ENCODE measurements around the gene DACH1.
"Not testable (repeated sequence)": the region's sequence is repeated elsewhere in the genome, so short reads cannot be mapped to it uniquely, and the experiment has no call there.

The DACH1 gene

DNA sequence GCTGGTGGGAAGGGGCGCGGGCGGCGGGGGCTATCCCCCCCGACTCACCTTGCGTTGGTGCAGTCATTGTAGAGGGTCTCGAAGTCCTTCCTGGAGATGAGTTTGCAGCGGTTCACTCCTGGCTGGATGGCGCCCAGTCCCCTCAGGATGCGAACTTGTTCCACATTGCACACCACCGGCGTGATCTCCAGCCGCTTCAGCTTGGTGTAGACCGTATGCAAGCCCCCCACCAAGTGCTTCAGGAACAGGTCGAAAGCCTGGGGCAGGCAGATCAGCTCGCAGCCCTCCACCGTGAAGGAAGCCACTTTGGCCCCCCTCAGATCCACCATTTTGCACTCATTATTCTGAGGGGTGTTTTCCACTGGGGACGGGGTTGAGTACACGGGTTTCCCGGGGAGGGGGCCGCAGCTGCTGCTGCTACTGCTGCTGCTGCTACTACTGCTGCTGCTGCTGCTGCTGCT, 1.1 kb downstream of the DACH1 start:
- no peak for DNase-seq

DNA sequence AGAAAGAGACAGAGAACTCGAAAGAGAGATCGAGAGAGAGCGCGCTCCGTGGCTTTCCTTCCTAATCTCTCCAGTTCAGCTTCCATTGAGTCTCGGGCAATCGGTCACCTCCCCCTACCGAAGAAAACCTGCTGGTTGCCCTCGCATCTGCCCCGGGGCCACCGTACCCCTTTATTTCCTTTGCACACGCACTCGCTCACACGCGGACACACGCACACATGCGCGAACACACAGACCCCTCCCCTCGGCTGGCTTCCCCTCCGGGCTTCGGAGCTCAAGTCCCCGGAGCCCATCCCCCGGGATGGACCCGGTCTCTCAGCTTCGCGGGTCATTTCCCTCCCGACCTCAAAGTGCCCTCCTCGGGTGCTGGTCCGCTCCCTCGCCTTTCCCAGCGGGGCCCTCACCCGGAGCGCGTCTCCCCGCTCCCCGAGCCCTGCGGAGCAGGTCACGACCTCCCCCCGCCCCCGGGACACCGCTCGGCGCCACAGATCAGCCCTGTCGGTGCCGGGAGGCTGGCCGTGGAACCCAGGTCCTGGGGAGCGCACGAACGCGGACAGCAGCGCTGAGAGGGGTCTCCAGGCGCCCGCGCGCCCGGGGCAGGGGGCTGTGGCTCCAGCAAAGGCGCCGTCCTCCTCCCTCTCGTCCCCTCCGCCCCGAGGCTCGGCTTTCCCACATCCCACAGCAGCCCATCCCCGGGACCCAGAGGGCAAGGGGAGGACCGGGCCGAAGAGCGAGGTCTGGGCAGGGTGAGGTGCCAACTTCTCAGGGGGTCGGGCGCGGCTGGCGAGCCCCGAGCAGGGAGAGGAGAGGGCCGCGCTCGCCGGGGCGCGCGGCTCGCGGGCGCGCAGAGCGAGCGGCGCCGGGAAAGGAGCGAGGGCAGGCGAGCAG, 1.8 kb downstream of the DACH1 start:
- no peak for DNase-seq

DNA sequence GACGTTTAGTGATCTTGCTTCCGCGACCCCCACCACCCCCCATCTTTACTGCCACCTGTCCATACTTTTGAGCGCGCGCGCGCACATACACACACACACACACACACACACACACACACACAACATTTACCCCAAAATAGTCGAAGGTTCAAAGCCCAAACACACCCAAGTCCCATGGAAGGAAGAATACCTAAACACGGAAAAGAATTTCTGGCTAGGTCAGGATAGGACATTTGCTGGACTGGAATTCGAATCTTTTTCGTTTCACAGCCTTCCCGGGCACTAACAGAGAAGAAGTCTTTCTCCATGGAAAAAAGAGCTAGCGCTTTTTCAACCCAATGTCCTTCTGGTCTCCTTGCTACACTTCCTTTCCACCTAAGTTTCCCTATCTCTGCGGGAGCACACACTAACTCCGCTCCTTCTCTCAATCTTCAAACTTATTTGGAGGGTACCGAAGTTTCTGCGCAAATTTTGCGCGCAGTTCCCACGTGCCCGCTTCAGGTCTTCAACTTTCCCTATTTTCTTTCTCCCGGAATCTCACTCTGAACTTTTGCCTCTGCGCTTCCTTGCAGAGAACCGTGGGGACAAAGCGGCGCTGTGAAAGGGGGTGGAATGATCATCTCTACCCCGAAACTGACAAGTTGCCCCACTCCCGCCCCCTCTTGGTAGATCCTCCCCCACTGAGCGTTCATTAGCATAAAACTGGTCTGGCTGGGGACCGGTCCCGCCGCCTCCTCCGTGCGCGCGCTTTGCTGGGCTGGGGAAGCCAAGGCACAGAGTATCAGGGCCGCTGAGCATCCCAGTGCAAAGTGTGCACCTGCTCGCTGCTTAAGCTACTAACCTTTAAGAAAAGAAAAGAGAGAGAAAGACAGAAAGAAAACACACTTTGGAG, 2.7 kb downstream of the DACH1 start:
- no peak for DNase-seq

DNA sequence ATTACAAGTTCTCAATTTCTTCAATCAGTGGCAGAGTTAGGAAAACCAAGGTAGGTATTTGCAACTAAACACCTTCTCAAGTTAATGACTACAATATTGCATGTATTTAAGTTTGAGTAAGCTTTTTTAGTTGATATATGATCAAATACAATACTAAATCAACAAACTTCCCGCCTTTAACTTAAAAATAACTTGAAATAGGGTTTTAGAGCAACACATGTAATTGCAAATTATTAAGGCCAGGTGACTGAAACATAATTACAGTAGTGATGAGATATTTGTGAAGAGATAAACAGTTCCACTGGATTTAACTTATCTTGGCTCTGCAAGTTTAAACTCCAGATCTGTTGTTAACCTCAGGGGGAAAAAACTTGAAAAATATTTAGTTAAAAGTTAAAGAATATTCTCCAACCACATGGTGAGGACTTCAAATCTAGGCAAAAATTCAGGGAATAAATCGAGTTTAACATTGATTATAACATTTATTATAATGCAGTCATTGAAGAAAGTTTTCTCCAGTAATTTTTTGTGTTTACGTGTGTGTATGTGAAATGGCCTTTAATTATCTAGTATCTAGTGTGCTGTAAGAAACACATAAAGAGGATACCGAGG, 3.6 kb downstream of the DACH1 start:
- no peak for DNase-seq

DNA sequence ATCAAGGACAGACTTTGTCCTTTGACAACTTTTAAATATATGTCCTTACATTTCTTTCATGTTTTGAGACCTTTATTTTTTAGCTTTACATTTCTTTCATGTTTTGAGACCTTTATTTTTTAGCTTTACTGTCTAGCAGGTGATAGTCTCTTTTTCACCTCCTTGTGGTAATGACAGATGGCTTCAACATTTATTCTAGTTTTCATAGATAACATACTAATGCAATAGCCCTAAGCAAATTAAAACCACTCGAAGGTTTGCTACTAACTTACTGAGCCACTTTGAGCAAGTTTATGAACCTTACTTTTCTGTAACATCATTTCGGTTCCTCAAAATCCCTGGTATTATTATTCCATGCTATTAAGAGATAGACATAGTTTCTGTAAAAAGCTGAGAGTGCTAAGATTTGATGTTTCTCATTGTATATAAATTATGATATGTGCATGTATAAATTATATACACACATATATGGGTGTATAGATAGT, 4.5 kb downstream of the DACH1 start:
- DNase-seq: no peak

DNA sequence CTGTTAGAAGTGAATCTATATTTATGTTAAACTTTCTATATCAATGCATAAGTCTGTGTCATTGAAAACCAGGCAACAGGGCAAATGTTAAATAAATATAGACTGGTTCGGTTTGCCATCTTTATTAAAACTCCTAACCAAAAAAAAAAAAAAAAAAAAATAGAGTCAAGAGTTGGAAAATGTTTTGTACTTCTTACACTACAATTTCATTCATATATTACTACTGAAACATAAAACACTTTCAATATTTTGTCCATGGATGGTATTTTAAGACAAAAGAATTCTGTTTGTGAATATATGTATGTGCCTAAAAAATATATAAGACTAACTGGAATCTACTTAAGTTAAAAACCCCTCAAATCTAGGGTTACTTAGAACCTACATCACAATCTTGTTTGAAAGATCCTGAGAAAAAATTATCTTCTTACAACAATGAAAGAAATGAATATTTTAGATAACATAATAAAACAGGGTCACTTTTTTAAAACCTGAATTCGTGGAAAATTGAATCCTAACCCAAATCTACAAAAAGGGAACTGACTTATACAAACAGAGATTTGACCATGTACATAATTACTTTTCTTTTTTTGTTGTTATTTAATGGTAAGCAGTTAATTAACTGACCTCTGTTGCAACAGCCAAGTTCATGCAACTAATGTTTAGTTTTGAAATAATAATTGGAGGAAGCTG, 5.1 kb downstream of the DACH1 start:
- no peak for DNase-seq

DNA sequence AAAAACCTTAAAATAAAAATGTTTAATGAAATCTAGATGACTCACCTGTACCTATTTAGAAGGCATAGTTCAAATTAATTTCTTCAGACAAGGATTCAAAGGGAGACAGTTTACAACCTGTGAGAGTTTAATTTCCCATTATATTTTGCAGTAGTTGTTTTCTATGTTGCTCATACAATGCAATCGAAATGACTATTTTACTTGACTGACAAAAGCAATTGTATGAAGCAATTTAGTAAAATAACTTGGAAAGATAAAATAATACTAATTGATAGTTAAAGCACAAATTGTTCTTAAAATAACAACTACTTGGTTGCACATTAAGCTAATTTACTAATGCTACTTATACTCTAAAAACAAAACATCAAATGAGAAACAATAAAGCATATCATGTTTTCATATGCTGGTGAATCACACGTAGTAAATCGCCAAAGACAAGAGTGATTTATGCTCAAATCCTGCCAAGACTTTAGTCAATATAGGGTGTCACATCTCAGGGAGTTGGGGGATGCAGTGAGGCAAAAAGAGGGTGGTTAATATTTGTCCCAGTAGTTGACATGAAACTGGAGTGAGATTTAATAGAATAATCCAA, 6.4 kb downstream of the DACH1 start:
- DNase-seq: no peak

DNA sequence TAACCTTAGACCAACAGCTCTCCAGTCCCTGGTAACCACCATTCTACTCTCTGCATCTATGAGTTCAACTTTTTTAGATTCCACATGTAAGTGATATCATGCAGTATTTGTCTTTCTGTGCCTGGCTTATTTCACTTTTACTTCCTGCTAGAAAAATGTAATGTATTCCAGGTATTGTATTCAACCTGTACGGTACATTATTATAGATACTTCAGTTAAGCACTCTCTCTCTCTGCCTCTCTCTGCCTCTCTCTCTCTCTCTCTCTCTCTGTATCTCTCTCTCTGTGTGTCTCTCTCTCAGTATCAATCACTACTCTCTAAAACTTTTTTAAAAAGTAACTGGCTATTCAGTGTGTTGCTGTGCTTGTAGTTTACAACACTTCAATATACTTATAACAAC, 8.4 kb downstream of the DACH1 start:
- no peak for DNase-seq

DNA sequence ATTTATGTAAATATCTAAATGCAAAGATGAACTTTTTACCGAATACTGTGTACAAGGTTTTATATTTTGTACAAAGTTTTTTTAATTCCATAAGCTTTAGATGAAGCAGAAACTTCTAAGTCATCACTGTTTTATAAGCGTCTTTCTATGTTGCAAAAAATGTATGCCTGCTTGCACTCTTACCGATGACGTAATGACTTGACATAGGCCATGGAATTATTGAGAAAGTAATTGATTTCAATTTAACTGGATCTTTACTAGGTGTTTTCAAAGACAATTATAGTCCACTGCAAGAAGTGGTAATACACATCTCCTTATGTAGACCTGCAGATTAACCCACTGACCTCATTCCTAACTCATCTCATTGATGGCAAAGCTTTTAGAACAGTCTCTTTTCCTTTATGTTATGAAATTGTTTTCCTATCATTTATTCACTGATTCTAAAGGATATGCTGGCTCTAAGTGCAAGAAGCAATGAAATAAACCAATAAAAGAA, 10.4 kb downstream of the DACH1 start:
- DNase-seq: no peak

DNA sequence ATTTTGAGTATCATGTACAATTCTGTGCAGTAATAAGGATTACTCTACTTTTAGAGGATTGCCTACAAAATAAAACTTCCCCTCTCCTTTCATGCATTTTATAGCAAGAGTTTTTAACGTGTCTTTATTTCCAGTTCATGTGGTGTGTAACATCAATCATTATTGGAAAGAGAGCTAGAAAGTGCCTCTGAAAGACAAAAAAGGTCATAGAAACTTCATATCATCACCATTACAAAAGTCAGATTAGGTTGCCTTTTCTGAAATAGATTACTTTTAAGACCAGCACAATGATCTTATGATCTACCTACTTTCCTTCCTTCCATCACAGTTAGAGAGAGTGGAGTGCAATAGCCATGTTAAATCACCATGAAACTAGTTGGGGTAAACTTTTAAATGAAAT, 12.6 kb downstream of the DACH1 start:
- DNase-seq: no peak

DNA sequence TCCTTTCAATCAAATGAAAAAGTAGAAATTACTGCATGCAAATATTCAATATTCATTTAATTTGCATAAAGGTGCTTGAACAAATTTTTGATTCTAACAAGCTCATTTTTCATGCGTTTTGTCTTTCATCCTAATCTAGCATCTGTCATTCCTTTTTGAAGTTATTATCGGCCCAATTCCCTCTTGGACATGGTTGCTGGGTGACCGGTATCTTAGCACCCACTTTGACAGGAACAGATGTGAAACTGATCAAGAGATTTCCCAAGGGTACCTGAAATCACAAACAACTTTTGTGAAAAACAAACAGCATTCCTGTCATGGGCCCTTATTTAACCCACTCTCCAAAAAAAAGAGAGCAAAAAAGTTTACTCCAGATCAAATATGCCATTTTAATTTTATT, 13.3 kb downstream of the DACH1 start:
- no peak for DNase-seq

DNA sequence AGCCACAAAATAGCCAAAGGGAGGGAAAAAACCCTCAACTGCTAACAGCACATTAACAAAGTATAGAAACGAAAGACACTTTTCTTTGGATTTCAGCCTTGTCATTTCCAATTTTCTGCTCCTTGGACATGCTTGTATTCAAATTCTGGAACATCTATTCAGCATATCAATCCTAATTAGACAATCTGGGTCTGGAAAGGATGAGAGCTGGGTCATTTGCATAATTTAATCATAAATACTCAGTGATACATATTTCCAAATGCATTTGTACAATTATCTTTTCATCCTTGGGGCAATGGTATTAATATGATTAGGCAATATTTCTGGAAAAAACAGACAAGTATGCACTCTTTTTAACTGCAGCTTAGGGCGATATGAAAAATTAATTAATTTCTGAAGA, 14.3 kb downstream of the DACH1 start:
- no peak for DNase-seq

DNA sequence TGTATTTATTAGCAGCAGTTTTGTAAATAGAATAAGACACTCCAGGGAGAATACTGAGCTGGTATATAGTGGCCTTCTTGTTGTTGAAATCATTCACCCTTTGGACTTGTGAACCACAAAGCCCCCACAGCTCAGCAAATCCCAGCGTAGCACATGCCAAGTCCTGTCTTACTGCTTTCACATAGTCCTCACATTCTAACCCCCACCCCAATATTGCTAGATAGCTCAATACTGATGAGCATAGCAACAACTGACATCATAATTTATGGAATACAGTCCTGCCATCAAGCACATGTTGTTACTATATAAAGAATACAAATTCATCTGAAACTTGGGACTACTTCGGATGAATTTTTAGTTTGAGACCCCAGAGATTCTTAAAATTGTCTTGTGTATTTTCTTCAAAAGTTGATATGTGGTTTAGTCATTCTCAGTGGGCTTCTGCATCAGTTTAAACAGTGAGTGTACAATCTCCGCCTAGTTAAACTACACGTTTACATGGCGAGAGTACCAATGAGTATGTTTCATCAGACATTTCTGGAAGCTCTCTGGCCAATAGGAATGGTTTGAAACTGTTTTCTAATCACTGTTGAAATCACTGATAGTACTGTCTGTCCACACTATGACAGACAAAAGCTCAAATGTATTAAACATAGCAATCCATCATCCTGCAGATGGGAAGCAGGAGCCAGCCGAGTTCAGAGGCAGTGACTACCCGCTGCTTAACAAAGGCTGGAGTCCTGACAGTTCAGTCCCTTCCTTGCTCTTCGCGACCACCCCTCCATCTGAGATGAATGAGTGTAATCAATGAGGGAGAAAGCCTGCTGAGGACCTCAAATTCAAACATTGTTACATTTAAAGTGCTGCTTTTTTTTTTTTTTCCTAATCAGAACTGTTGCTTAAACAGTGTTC, 15.2 kb downstream of the DACH1 start:
- no peak for DNase-seq

DNA sequence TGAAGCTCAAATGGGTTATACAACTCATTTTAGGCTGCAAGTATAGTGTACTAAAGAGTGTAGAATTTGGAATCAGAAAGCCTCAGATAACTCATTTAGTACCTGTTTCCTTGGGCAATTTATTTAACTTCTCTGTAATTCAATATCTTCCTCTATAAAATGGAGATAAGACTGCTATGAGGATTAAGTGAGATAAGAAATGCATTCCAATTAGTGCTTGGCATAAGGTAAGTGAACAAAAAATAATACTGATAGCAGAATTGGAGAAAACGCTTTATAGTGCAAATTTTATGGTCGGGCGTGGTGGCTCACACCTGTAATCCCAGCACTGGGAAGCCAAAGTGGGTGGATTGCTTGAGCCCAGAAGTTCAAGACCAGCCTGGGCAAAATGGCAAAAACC, 25.0 kb downstream of the DACH1 start:
- no peak for DNase-seq

DNA sequence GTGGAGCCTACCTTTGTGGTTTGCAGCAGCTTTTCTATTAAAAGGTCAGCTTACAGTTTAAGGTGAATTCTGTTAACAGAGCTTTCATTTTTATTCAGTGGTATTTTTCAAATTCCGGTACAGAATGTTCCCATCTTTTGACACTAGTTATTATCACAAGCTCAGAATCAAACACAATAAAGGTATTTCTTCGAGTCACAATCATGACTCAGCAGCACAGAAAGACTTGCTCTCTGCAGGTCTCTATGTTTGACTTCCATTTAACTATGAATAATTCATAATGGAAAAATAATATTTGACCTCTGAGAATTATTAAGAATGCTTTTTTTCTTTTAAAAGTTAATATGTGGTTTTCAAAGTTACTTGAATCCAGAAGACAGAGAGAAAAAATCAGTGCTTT, 28.2 kb downstream of the DACH1 start:
- DNase-seq: no peak

DNA sequence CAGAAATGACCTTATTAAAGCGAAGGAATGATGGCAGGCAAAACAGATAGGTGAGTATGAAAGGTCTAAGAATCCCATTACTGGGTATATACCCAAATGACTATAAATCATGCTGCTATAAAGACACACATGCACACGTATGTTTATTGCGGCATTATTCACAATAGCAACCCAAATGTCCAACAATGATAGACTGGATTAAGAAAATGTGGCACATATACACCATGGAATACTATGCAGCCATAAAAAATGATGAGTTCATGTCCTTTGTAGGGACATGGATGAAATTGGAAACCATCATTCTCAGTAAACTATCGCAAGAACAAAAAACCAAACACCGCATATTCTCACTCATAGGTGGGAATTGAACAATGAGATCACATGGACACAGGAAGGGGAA, 29.4 kb downstream of the DACH1 start:
- not testable (repeated sequence) for DNase-seq

DNA sequence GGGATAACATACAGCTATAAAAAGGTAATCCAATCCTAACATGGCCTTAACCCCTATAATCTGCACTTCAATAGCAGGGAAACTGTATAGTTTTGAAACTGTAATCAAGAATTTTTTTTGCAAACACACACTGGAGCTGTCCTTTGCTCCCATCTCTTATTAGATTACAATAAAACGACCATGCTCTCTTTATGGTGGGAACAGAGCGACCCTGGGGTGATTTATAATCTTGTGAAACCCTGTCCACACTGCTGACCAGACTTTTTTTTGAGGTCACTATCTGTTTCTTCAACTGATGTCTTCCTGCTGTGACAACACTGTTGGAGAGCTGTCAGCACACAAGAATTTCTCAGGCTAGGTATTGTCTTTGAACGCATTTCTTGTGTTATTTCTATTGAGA, 35.3 kb downstream of the DACH1 start:
- DNase-seq: no peak

DNA sequence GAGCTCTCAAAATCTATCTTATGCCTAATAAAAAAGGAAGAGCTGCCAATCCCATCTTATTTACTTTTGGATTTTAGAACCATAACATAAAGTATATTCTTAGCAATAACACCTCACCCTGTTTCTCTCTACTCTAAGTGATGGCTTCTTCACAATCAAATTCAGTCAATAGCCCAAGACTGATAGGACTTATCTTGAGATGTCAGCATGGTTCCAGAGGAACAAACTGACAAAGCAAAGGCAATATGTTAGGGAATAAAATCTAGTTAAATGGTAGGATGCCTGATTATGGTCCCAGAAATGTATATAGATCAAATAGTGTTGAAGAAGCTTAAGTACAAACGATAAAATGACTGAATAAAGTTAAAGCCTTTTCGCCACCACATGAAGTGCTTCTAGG, 36.3 kb downstream of the DACH1 start:
- no peak for DNase-seq

DNA sequence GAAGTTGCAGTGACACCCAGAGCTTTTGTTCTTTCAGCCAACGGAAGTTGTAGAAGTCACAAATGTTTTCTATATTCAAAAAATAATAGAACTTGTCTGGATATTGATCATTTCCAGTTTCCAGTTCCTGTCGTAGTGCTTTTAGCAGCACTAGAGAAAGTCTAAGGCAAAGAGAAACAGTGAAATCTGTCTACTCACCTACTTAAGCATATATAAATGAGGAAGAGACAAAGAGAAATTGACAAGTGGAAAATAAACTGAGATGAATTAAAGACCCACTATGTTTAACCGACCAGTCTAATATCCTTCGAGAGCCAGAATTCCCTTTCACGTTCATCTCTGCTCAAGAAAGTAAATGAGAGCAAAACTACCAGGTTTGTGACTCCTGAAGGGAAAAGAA, 36.7 kb downstream of the DACH1 start:
- DNase-seq: no peak

DNA sequence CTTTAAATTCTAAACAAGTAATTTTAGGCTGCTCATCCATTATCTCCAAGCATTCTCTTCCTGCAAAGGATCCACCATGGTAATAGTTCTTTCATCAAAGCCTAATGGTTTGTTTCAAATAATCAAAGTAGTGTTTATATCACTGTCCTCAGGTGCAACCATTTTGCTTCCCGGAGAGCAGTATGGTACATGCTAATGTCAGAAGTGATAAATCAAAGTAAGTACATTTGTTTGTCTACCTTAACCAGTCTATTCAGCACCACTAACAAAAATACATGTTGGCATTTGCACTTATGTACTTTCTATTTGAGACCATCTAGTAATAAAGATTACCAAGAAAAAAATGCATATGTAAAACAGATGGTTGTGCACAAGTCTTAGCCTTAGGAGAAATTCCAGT, 37.5 kb downstream of the DACH1 start:
- no peak for DNase-seq

DNA sequence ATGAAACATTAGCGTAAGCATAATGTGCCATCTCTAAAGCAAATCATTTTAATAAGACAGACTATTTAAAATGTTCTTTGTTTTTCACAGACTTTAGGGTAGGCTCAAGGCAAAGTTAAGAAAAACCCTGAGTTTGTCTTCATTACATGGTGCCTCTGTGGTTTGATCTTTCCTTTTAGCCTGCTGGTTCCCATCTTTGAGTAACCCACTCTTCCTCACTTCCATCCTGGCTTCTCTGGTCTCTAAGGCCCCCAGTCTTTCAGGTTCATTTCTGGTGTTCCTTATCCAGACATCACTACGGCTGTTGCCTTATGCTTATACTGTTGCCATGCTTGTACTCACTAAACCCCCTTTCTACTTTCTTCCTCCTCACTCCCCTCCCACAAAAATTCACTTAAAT, 38.4 kb downstream of the DACH1 start:
- DNase-seq: peak; percentile 21
